GM21723 (cell line): Measurements from ENCODE around the gene SAMD4B.

ENCODE experiments used
- ATAC-seq: cut with Tn5 transposase; IDR thresholded peaks from one replicate; pipeline ENCODE4 v1.9.1; 2021; ENCODE audit warnings: mild to moderate bottlenecking, moderate library complexity; ENCODE audit not compliant: unreplicated experiment

Gene SAMD4B

DNA sequence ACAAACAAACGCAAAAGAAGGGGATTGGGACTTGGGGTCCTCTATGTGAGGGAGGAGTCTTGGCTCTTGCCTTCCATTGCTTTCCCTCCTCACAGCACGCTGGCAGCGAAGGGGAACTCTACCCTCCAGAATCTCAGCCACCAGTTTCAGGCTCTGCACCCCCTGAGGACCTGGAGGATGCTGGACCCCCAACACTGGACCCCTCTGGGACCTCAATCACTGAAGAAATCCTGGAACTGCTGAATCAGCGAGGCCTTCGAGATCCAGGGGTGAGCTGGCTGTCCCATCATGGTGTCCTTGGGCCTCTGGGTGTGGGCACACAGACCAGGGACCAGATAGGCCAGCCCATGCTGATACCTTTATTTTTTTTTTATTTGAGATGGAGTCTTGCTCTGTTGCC is 79.8 kb downstream of the SAMD4B start:
- ATAC-seq: no peak

DNA sequence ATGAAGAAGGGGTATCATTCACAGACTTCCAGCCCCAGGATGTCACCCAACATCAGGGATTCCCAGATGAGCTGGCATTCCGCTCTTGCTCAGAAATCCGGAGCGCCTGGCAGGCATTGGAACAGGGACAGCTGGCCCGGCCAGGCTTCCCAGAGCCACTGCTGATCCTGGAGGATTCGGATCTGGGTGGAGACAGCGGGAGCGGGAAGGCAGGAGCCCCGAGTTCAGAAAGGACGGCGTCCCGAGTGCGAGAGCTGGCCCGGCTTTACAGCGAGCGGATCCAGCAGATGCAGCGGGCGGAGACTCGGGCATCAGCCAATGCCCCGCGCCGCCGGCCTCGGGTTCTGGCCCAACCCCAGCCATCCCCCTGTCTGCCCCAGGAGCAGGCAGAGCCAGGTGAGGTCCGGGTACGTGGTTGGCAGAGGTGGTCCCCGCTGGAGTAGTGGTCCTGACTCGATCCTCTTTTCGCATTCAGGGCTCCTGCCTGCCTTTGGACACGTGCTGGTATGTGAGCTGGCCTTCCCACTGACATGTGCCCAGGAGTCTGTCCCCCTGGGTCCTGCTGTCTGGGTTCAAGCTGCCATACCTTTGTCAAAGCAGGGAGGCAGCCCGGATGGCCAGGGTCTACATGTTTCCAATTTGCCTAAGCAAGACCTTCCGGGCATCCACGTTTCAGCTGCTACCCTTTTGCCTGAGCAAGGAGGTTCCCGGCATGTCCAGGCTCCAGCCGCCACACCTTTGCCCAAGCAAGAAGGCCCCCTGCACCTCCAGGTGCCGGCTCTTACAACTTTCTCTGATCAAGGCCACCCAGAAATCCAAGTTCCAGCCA is 81.3 kb downstream of the SAMD4B start:
- ATAC-seq: no peak

DNA sequence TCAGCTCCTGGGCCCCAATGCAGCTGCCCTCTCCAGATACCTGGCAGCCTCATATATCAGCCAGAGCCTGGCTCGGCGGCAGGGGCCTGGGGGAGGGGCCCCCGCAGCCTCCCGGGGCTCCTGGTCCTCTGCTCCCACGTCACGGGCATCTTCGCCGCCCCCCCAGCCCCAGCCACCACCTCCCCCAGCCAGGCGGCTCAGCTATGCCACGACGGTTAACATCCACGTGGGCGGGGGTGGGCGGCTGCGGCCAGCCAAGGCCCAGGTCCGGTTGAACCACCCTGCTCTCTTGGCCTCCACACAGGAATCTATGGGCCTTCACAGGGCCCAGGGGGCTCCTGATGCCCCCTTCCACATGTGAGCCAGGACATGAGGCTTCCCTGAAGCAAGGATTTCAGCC is 82.7 kb downstream of the SAMD4B start:
- no peak for ATAC-seq

DNA sequence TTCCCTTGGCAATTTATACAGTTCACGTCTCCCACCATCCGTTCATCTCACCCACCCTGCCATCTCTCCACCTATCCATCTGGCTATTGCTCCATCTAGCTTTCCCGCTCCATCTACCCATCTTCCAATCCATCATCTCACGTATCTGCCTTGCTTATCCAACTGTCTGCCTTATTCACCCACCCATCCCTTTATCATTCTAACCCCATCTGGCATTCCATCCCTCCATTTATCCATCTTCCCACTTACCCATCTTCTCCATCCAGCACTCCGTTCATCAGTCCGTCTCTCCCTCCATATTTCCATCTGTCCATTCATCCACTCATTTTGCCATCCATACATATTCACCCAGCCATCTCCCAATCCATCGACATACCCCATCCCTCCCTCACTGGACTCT is 83.5 kb downstream of the SAMD4B start:
- no peak for ATAC-seq

DNA sequence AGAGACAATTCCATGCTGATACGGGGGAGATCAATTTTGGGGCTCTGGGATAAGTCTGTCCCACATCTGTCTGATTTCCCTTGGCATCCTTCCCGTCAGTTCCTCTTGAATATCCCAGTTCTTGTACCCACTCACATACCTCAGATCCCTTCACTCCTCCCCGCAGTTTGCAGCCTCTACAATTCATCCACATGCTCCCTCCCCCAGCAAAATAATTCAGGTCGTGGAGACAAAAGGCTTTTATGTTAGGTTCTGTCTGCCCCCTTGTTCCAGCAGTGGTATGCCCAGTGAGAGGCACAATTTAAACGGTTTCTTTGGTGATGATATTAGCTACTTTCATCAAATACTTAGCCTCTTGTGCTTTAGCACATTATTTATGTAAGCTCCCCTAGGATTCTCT is 83.9 kb downstream of the SAMD4B start:
- ATAC-seq: no peak

DNA sequence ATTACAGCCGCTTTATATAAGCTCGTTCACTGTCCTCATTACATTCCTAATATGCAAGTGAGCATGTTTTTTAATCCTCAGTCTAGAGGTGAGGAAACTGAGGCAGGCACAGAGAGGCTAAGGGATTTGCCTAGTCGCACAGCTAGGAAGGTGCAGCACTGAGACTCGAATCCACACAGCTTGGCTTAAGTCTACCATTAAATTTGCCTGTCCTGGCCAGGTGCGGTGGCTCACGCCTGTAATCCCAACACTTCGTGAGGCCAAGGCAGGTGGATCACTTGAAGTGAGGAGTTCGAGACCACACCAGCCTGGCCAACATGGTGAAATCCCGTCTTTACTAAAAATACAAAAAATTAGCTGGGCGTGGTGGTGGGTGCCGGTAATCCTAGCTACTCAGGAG is 85.5 kb downstream of the SAMD4B start:
- ATAC-seq: no peak

DNA sequence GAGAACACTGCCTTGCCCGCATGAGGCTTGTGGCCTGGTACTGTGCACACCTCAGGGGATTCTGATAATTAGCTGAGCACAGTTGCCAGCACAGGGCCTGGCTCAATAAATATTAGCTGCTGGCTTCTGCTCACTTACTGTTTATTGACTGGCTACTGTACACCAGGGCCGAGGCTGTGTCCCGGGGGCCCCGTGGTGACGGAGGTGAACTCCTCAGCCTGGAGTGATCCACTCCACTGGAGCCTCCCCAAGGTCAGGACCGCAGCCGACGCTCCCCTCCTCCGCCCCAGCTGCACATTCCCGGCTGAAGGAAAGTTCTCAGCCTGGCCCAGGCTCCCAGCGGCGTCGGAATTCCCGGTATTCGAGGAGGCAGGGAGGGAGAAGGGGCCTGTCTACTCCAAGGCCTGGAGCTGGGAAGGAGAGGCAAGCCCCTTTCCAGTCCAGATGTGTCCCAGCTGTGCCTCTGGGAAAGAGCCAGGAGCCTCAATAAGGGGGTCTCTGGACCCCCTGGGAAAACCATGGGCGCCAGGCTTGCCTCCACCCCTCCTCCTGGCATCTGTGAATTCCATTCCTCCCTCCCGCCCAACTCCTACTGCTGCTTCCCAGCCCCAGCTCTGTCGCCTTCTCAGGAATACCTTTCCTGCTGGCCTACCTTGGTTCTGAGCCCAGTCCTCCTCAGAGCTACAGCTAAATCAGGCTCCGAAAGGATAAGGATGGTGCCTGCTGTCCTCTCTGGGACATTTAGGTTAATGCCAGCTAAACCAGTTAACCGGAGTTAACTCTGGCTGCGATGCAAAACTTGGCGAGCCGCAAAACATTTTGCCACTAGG is 86.3 kb downstream of the SAMD4B start:
- ATAC-seq: no peak

DNA sequence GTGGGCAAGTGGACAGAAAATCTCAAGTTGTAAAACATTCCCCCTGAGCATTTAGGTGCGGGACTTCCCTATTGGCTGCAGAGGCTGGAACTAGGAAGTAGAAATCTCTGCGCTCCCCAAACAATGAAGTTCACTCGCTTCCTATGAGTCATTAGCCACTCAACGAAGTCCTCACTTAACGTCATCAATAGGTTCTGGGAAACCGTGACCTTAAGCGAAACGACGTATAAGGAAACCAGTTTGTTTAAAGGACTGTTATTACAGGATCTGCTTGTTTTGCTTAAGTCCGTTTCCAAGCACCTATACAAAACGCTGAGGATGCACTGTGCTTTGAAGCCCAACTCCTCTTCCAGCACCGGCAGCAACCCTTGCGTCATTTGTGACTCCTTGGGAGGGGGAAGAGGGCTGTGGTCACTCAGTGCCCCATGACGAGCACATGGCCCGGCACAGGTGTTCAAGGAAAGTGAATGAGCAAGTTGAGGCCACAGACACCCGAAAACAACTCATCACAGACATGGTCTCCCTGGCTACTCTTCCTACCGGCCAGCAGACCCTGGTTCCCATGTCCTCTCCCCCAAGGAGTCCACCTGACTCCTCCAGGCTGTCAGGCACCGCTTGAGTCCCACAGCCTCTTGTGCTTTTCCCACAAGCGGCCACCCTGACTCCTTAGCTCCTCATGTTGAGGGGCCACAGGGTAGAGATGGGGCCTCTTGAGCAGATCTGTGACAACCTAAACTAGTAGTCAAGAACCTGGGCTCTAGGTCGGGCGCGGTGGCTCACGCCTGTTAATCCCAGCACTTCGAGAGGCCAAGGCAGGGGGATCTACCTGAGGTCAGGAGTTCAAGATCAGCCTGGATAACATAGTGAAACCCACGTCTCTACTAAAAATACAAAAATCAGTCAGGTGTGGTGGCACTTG is 88.7 kb downstream of the SAMD4B start:
- peak; percentile 47 for ATAC-seq

DNA sequence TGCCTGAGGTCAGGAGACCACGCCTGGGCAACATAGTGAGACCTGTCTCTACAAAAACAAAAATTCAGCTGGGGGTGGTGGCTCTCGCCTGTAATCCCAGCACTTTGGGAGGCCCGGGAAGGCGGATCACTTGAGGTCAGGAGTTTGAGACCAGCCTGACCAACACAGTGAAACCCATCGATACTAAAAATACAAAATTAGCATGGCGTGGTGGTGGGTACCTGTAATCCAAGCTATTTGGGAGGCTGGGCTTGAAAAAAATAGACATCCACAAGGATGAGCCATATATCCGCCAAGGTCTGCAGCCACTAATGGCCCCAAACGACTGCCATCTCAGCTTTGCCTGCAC is 90.4 kb downstream of the SAMD4B start:
- ATAC-seq: no peak

DNA sequence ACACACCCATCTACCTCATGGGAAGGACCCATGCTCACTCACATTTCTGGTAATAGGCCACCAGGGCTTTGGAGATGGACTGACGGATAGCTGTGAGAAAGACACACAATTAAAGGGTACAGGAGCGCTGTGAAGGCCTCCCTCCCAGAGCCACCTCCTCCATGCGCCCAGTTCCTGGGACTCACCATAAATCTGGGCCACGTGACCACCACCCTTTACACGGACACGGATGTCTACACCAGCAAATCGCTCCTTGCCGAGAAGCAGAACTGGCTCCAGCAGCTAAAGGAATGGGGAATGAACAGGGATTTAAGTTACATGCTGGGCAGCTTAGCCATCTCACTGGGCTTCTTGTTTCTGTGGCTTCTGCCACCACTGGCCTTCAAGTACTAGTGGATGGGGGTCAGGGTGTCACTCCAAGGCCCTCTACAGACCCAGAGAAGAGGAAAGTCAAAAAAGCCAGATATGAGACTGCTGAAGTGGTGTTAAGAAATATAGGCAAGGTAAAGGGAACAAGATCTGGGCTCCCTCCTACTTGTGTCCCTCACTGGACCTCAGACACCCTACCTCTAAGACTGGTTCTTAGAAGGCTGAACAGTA is 91.4 kb downstream of the SAMD4B start:
- ATAC-seq: no peak

DNA sequence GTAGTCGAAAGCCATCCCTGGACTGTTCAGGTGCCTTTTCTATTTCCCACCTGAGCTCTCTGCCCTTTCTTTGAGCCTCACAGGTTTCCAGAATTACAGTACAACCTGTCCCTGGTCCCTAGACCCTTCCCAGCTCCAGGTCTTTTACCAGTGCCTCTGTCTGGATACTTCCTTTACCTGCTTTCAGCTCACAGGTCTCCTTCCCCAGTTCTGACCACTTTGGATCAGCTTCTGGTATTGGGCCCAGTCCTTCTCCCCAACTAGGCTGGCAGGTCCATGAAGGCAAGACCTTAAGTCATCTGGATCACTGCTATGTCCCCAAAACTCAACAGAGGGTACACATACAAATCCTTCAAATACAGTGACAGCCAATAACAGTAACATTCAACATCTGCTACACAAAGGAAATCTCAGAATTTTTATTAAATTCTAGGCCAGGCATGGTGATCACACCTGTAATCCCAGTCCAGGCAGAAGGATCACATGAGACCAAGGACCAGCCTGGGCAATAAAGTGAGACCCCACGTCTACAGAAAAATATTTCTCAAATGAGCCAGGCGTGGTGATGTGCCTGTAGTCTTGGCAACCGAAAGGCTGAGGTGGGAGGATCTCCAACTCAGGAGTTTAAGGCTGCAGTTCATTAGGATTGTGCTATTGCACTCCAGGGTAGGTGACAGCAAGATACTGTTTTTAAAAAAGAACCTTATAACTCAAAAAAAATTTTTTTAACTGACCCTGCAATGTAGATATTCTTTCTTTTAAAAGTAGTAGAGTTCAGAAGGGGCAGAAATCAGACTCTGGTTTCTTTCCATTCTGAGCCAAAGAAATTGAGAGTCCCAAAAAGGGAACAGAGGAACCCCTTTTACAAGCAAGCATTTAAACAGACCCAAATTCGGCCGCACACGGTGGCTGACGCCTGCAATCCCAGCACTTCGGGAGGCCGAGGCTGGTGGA is 92.2 kb downstream of the SAMD4B start:
- no peak for ATAC-seq
